Activated CD4-positive, alpha-beta T cell treated with anti-CD3 and anti-CD28 coated beads, Interleukin-2, amount 50 U/mL, for 4 hours (primary cell): ENCODE measurements around the gene RPS3.
A peak's percentile ranks its signal among the peaks of the same experiment; 100 is the strongest.
"Not testable (repeated sequence)": the region's sequence is repeated elsewhere in the genome, so short reads cannot be mapped to it uniquely, and the experiment has no call there.

Experiments used
- DNase-seq, 2 experiments: peaks; one replicate each; pipeline ENCODE4 v3.0.0-alpha.2; 2020

Gene RPS3

GRCh38 chr11:75380716-75381420 is 18.4 kb upstream of the RPS3 start:
- DNase-seq: no peak

DNA sequence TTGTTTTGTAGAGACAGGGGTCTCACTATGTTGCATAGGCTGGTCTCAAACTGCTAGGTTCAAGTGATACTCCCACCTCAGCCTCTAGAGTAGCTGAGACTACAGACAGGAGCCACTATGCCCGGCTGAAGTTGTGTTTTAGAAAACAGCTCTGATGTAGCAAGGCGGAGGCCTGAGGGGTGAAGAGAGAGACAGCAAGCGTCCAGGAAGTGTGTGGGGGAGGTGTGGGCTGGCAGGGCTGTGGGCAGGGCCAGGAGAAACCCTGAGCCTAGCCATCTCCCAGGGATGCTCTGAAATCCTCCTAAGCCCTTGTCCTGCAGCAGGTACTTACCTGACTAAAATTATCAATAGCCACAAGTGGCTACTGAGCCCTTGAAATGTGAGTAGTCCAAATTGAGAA is 16.1 kb upstream of the RPS3 start:
- DNase-seq: no peak

GRCh38 chr11:75384438-75385080 is 14.8 kb upstream of the RPS3 start:
- DNase-seq: peak; percentile 67 to 69

DNA sequence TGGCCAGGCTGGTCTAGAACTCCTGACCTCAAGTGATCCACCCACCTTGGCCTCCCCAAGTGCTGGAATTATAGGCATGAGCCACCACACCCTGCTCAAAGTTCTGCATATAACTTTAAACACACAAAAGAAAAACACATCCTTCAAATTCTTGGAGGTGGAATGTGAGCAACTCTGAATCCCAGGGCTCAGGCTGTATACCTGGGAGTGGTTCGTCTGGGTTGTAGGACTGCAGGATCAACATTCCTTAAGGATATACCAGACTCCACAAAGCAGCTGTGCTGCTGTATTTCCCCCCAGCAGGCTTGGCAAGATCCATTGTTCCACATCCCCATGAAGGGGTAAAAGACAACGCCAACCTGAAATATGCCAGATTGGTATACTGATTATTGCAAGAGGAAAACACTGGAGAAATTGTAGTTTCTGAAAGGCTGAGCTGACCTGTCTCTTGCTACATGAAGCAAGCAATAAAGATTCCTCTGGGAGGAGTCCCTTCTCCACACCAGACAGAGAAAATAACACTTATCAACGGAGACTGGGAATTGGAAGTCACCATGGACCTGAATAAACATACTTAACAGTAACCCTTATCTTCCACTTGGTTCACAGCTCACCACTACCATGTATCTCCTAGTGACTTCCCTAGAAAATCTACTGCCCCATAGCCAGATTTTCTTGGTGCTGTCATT is 12.2 kb upstream of the RPS3 start:
- no peak for DNase-seq

DNA sequence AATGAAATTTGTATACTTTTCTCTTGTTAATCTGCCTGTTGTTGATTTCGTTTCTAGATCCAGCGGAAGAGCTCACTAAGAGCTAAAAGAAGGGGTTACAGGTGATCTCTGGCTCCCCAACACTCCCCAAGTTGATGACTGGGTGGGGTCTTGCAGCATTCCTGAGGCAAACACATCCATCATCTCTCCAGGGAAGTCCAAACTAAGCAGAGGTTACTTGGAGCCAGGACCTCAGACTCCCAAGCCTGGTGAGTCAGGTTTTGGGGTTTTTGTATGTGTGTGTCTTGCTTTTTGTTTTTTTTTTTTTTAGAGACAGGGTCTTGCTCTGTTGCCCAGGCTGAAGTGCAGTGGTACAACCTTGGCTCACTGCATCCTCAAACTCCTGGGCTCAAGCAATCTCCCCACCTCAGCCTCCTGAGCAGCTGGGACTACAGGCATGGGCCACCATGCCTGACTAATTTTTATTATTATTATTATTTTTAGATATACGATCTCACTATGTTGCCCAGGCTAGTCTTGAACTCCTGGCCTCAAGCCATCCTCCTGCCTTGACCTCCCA is 11.5 kb upstream of the RPS3 start:
- DNase-seq: no peak

- DNase-seq: peak; percentile 63 to 64
Measured at GRCh38 chr11:75388386-75389275, 10.7 kb upstream of the RPS3 start.

DNA sequence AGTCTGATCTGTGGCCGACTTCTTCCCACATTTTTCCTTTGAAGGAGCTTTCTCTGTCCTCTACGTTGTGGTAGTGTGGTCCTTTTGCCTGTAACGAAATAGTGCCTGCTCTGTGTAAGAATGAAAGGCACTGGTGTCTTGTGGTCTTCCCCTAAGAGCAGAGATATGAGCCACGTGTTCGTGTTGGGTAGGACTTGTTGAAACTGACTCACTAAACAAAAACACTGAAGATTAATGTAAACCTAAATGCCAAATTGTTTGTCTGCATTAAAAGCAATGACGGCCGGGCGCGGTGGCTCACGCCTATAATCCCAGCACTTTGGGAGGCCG is 10.1 kb upstream of the RPS3 start:
- no peak for DNase-seq

GRCh38 chr11:75389925-75390324 is 9.4 kb upstream of the RPS3 start:
- DNase-seq: no peak

DNA sequence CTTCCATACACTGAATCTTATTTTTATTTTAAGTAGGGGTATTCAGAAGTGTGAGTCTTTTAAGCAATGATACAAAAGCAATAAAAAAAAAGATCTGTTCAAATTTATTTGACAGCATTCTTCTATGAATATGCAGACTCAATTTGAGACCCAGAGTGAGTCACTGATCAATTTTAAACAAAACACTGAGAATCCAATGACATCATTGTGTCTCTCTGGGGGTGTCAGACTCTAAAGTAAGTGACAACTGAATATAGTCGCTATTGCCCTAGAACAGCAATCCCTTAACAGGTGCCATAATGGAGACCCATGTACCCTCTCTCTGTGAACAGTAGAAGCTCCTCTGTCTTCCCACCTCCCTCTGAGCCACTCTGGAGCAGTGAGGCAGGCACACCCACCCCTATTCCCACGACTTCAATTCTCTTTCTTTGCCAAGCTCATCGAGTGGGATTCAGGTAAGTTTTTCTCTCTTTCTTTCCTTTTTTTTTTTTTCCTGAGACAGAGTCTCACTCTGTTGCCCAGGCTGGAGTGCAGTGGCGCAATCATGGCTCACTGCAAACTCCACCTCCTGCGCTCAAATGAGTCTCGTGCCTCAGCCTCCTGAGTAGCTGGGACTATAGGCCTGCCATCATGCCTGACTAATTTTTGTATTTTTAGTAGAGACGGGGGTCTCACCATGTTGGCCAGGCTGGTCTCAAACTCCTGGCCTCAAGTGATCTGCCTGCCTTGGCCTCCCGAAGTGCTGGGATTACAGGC is 5.1 kb upstream of the RPS3 start:
- no peak for DNase-seq

- DNase-seq: no peak
Measured at GRCh38 chr11:75398906-75399305, 412 bp upstream of the RPS3 start.

DNA sequence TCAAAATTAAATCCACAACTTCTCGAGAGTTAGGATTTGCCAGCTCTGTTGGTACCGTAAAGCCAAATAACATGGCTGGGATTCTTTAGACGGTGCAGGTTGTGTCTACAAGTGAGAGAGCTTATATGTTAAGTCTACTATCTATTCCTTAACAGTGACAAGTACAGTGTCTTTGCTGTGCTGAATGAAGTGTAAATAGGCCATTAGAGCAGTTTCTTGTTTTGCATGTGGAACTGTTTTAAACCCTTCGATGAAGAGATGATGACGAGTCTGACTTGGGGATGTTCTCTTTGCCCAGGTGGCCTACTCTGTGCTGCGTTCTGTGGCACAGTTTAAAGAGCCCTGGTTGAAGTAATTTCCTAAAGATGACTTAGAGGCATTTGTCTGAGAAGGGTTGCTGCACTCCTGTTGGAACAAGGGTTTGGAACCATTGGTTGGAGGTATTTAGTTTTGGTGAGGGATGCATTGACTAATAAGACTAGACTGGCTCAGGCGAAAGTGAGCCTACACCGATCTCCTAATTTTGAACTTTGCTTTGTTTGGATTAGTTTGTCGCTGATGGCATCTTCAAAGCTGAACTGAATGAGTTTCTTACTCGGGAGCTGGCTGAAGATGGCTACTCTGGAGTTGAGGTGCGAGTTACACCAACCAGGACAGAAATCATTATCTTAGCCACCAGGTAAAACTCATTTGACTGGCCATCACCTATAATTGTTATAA is 988 bp downstream of the RPS3 start:
- no peak for DNase-seq

DNA sequence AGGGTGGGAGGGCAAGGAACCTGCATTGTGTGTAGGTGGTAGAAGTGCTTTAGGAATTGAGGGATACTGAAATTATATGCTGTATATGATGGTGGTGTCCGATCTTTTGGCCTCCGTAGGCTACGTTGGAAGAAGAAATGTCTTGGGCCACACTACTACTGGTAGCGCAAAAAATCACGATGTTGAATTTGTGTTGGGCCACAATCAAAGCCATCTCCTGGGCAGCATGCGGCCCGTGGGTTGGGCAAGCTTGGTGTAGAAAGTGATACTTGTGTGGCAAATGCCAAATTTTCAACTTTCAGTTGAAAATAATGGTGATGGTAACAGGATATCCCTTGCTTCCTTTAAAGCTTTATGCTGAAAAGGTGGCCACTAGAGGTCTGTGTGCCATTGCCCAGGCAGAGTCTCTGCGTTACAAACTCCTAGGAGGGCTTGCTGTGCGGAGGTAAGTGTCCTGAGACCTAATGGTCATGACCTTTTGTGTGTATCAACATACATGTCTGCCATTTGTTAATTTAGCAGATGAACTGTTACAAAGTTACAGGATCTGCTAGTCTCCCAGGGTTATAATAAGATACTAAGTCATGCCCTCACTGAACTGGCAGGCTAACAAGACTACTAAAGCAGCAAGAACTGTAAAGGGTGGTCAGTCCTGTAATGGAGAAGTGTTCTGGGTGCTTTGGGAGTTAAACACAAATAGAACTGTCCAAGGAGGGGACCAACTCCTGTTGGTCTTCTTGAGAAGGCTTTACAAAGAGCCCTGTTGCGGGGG is 2.9 kb downstream of the RPS3 start:
- DNase-seq: no peak

DNA sequence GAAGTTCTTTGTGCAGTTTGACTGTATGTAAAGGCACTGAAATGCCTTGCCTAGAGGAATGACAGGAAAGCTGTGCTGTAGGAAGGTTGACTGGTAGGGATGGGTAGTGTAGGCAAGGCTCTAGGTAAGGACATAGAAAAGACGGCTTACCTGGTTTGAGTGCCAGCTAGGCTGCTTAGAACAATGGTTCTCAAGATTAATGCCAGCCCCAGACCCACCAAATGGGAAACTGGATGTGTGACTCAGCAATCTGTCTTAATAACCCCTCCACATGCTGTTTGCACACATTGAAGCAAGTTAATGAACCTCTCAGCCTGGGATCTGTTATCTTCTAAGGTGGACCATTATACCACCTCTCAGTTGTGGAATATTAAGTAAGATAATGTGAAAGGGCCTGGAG is 3.7 kb downstream of the RPS3 start:
- DNase-seq: no peak

DNA sequence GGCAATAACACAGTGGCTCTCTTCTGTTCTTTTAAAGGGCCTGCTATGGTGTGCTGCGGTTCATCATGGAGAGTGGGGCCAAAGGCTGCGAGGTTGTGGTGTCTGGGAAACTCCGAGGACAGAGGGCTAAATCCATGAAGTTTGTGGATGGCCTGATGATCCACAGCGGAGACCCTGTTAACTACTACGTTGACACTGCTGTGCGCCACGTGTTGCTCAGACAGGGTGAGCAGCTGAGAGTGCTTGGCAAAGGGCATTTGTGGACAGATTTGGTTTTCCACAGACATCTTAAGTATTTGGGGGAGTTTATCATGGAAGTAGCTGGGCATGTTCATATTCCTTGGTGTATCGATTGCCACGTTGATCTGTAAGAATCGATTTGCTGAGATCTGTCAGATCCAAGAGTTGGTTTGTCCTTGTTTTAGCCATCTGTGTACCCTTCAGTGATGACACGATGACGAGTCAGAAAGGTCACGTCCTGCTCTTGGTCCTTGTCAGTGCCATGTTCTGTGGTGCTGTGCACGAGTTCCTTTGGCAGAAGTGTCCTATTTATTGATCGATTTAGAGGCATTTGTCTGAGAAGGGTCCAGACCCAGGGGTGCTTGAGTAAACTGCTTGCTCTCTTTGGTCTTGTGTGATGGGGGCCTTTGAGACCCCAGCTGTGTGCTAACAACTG is 4.8 kb downstream of the RPS3 start:
- DNase-seq: no peak

- no peak for DNase-seq
Measured at GRCh38 chr11:75406338-75406777, 7.0 kb downstream of the RPS3 start.

GRCh38 chr11:75408957-75409219 is 9.6 kb downstream of the RPS3 start:
- DNase-seq: no peak

- not testable (repeated sequence) for DNase-seq
Measured at GRCh38 chr11:75409971-75410370, 10.7 kb downstream of the RPS3 start.

- DNase-seq: not testable (repeated sequence)
Measured at GRCh38 chr11:75413146-75413545, 13.8 kb downstream of the RPS3 start.

- no peak for DNase-seq
Measured at GRCh38 chr11:75413864-75414263, 14.5 kb downstream of the RPS3 start.
